HepG2 (cell line): Measurements from ENCODE around the gene SIK3. TPM values are rescaled to one million over a fixed set of nuclear protein-coding genes. Genes with fewer than 3 reads are reported as not detected.

ENCODE experiments used
- CAMTA2 ChIP-seq: sonication (generic); formaldehyde crosslinking; IDR thresholded peaks from 2 replicates; pipeline ENCODE4 v1.4.0; 2020; ENCODE audit warnings: mild to moderate bottlenecking, missing genetic modification reagents, borderline replicate concordance
- HDAC6 ChIP-seq: fragments of 200-600 bp; sonication (generic); IDR thresholded peaks from 2 replicates; pipeline ENCODE4 v1.7.0; 2017; ENCODE audit warnings: mild to moderate bottlenecking, antibody characterized with exemption, low read length, low read depth
- HMG20A ChIP-seq: IDR thresholded peaks from 2 replicates; pipeline ENCODE4 v1.6.1; 2016; ENCODE audit warnings: borderline replicate concordance
- HOXA5 ChIP-seq: sonication (generic); formaldehyde crosslinking; IDR thresholded peaks from 2 replicates; pipeline ENCODE4 v1.4.0; 2020; ENCODE audit warnings: missing genetic modification reagents
- MAFF ChIP-seq: IDR thresholded peaks from 2 replicates; pipeline ENCODE4 v1.6.1; 2011; ENCODE audit warnings: low read depth, low read length, improper control_type of control experiment
- MTA3 ChIP-seq: sonication (generic); formaldehyde crosslinking; IDR thresholded peaks from 2 replicates; pipeline ENCODE4 v1.4.0; 2020; ENCODE audit warnings: missing genetic modification reagents
- RORA ChIP-seq: sonication (generic); formaldehyde crosslinking; IDR thresholded peaks from 2 replicates; pipeline ENCODE4 v1.5.0; 2020; ENCODE audit warnings: mild to moderate bottlenecking, missing genetic modification reagents, moderate library complexity
- RXRB ChIP-seq: IDR thresholded peaks from 2 replicates; pipeline ENCODE4 v1.6.1; 2016; ENCODE audit warnings: borderline replicate concordance, missing genetic modification reagents, missing compliant biosample characterization
- SMAD1 ChIP-seq: sonication (generic); formaldehyde crosslinking; IDR thresholded peaks from 2 replicates; pipeline ENCODE4 v1.4.0; 2020; ENCODE audit warnings: missing genetic modification reagents, low read depth, mild to moderate bottlenecking, borderline replicate concordance
- SOX13 ChIP-seq, 3 experiments: fragments of 450-650 bp in 1 of 3; sonication (generic) in 1 of 3; formaldehyde crosslinking in 1 of 3; IDR thresholded peaks in 2 of 3; conservative IDR thresholded peaks in 1 of 3; 2 replicates each; pipeline versions ENCODE4 v1.5.0 to v1.6.1; 2016 to 2020; ENCODE audit warnings: antibody characterized with exemption in 1 of 3, mild to moderate bottlenecking in 1 of 3, missing compliant biosample characterization in 1 of 3, missing genetic modification reagents in 1 of 3, moderate library complexity in 1 of 3
- SRY ChIP-seq: sonication (generic); formaldehyde crosslinking; IDR thresholded peaks from 2 replicates; pipeline ENCODE4 v1.8.0; 2022; ENCODE audit warnings: mild to moderate bottlenecking, missing genetic modification reagents
- THAP9 ChIP-seq: sonication (generic); formaldehyde crosslinking; IDR thresholded peaks from 2 replicates; pipeline ENCODE4; 2020; ENCODE audit warnings: missing genetic modification reagents, mild to moderate bottlenecking, borderline replicate concordance
- ZEB1 ChIP-seq: IDR thresholded peaks from 2 replicates; pipeline ENCODE4 v1.6.1; 2012; ENCODE audit warnings: mild to moderate bottlenecking, low read depth, inconsistent platforms; ENCODE audit not compliant: insufficient replicate concordance
- ZFY ChIP-seq: sonication (generic); formaldehyde crosslinking; IDR thresholded peaks from 2 replicates; pipeline ENCODE4 v1.4.0; 2020; ENCODE audit warnings: missing genetic modification reagents
- ZMYM3 ChIP-seq: sonication (generic); formaldehyde crosslinking; IDR thresholded peaks from 2 replicates; pipeline ENCODE4 v1.5.1; 2020; ENCODE audit warnings: mild to moderate bottlenecking, missing genetic modification reagents
- ZNF160 ChIP-seq: sonication (generic); formaldehyde crosslinking; IDR thresholded peaks from 2 replicates; pipeline ENCODE4 v1.8.0; 2022; ENCODE audit warnings: mild to moderate bottlenecking, inconsistent platforms, missing genetic modification reagents
- ZNF24 ChIP-seq: fragments of 450-650 bp; IDR thresholded peaks from 2 replicates; pipeline ENCODE4 v1.6.1; 2017; ENCODE audit warnings: antibody characterized with exemption, mild to moderate bottlenecking
- ZNF749 ChIP-seq: sonication (generic); formaldehyde crosslinking; IDR thresholded peaks from 2 replicates; pipeline ENCODE4 v1.8.0; 2022; ENCODE audit warnings: mild to moderate bottlenecking, missing genetic modification reagents, moderate library complexity, borderline replicate concordance
- ZNF768 ChIP-seq: sonication (generic); formaldehyde crosslinking; IDR thresholded peaks from 2 replicates; pipeline ENCODE4 v1.4.0; 2020; ENCODE audit warnings: missing genetic modification reagents
- ZNF780A ChIP-seq: sonication (generic); formaldehyde crosslinking; IDR thresholded peaks from 2 replicates; pipeline ENCODE4 v1.8.0; 2022; ENCODE audit warnings: mild to moderate bottlenecking, missing genetic modification reagents, moderate library complexity
- polyA plus RNA-seq, 8 experiments: library from polyadenylated mRNA; depleted of rRNA in 3 of 8; stranded (reverse) in 7 of 8; unstranded in 1 of 8; fragments of >200 nt; fragmentation: Illumina TruSeq in 4 of 8; extraction: Trizol in 4 of 8; gene quantifications; 2 replicates each; pipeline versions ENCODE4 v1.2.1 to v1.2.3, GENCODE V29; 2011 to 2016; ENCODE audit warnings: low read depth in 4 of 8, missing spikeins in 1 of 8, mixed read lengths in 1 of 8; ENCODE audit not compliant: insufficient read depth in 1 of 8
- total RNA-seq, 5 experiments: library from RNA; depleted of rRNA; stranded (reverse); fragments of >200 nt; fragmentation: Illumina TruSeq; extraction: Trizol; gene quantifications; 2 replicates each; pipeline ENCODE4 v1.2.3, GENCODE V29; 2016; ENCODE audit warnings: low read depth in 1 of 5
- TF ChIP-seq, protein P1 (sequence below): sonication (generic); formaldehyde crosslinking; IDR thresholded peaks from 2 replicates; pipeline ENCODE4 v1.5.1; 2020; ENCODE audit warnings: missing genetic modification reagents, mild to moderate bottlenecking, borderline replicate concordance
- TF ChIP-seq, protein P2 (sequence below): fragments of 450-650 bp; IDR thresholded peaks from 2 replicates; pipeline ENCODE4 v1.6.1; 2016
- TF ChIP-seq, protein P3 (sequence below): fragments of 450-650 bp; IDR thresholded peaks from 2 replicates; pipeline ENCODE4 v1.6.1; 2017

SIK3 gene
- total and polyA plus RNA-seq, 2 of the 13 experiments (the other 11 are each of a cell fraction or from before 2014, with no cell fraction given), result 5.7 to 9.8 TPM

DNA sequence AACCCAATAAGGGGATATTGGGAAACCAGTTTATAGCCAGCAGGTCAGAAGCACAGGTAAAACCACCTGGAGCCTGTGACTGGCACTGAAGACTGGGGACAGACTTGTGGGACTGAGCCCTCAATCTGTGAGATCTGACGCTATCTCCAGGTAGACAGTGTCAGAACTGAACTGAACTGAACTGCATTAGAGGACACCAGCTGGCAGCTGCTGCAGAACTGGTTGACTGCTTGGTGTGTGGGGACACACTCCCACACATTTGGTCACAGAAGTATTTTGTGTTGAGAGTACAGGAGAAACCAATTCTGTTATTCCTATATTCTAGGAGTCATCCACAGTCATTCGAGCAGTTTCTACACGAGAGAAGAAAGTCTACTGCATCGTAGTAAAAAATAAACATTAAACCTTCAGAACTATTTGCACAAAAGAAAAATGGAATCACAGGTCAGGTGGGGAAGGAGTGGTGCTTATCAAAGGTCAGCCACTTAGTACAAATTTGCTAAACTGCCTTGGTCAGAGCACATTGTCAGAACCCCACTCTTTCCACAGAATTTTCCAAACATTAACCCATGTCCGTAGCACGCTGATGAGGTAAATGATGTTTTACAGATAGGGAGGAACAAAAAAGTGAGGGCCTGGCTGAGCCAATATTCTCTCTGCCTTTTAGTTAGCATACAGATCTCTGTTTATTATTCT is 77.2 kb downstream of the SIK3 start (continued):
- TF ChIP-seq MTA3 (no peak), ZNF24 (no peak), HMG20A (CRISPR knock-in tag) (peak; percentile 72; the same call in 1 of the 2 replicates), ZNF768 (CRISPR knock-in tag) (no peak), RXRB (peak; percentile 84), SMAD1 (no peak), HDAC6 (no peak), ZFY (CRISPR knock-in tag) (no peak), CAMTA2 (CRISPR knock-in tag) (no peak), ZEB1 (no peak), ZNF780A (CRISPR knock-in tag) (no peak), ZNF749 (CRISPR knock-in tag) (no peak; the same call in 1 of the 2 replicates), MAFF (no peak), THAP9 (CRISPR knock-in tag) (no peak), SOX13 (IDR thresholded peaks at IDR 0.05) (no peak), SOX13 (CRISPR knock-in tag; conservative IDR thresholded peaks at IDR 0.05 in 1 of 2, IDR thresholded peaks at IDR 0.05 in 1 of 2) (peak in 1 of 2 experiments; percentile 94; a peak in 2 of 4 replicates), RORA (CRISPR knock-in tag) (no peak), ZMYM3 (CRISPR knock-in tag) (peak; percentile 50; the same call in 1 of the 2 replicates), ZNF160 (CRISPR knock-in tag) (no peak), SRY (no peak), HOXA5 (CRISPR knock-in tag) (0 out of 2 replicates have a peak, but pooled peaks have one; percentile 26)
- TF ChIP-seq, protein P1, sequence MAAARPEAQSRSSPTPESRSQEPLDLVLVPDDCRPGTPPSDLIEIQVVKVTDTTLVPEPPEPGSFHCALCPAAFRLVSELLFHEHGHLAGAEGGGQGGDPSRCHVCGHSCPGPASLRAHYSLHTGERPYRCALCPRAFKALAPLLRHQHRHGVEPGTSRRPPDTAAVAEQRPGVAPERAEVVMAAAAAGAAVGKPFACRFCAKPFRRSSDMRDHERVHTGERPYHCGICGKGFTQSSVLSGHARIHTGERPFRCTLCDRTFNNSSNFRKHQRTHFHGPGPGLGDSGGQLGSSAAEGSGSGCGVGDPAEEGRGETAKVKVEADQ (CRISPR knock-in tag), result no peak
- TF ChIP-seq, protein P2, sequence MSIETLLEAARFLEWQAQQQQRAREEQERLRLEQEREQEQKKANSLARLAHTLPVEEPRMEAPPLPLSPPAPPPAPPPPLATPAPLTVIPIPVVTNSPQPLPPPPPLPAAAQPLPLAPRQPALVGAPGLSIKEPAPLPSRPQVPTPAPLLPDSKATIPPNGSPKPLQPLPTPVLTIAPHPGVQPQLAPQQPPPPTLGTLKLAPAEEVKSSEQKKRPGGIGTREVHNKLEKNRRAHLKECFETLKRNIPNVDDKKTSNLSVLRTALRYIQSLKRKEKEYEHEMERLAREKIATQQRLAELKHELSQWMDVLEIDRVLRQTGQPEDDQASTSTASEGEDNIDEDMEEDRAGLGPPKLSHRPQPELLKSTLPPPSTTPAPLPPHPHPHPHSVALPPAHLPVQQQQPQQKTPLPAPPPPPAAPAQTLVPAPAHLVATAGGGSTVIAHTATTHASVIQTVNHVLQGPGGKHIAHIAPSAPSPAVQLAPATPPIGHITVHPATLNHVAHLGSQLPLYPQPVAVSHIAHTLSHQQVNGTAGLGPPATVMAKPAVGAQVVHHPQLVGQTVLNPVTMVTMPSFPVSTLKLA, result no peak
- TF ChIP-seq, protein P3, sequence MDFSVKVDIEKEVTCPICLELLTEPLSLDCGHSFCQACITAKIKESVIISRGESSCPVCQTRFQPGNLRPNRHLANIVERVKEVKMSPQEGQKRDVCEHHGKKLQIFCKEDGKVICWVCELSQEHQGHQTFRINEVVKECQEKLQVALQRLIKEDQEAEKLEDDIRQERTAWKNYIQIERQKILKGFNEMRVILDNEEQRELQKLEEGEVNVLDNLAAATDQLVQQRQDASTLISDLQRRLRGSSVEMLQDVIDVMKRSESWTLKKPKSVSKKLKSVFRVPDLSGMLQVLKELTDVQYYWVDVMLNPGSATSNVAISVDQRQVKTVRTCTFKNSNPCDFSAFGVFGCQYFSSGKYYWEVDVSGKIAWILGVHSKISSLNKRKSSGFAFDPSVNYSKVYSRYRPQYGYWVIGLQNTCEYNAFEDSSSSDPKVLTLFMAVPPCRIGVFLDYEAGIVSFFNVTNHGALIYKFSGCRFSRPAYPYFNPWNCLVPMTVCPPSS, result no peak
